NCI-H1417 treated with DMSO at 0.1 percent for 48 hours (cell line): ENCODE results near the gene RAC3.

ENCODE experiments used
- DNase-seq: peaks from one replicate; lab custom pipeline; 2025; lab: John Stamatoyannopoulos, UW

Gene RAC3

GRCh38 chr17:82076018-82076784 is 44.7 kb downstream of the RAC3 start:
- DNase-seq, result no peak

- DNase-seq, result no peak
Measured at GRCh38 chr17:82076785-82077591, 45.5 kb downstream of the RAC3 start.

- DNase-seq, result no peak
Measured at GRCh38 chr17:82077617-82078358, 46.3 kb downstream of the RAC3 start.

GRCh38 chr17:82078433-82078832 is 47.0 kb downstream of the RAC3 start:
- DNase-seq, result no peak

GRCh38 chr17:82079001-82079677 is 47.7 kb downstream of the RAC3 start:
- no peak for DNase-seq

- no peak for DNase-seq
Measured at GRCh38 chr17:82080048-82080788, 48.7 kb downstream of the RAC3 start.

- DNase-seq, result no peak
Measured at GRCh38 chr17:82080789-82081464, 49.4 kb downstream of the RAC3 start.

- no peak for DNase-seq
Measured at GRCh38 chr17:82081546-82081945, 50.1 kb downstream of the RAC3 start.

GRCh38 chr17:82081966-82082365 is 50.5 kb downstream of the RAC3 start:
- DNase-seq, result no peak

- DNase-seq, result no peak
Measured at GRCh38 chr17:82082456-82082855, 51.0 kb downstream of the RAC3 start.

- DNase-seq, result no peak
Measured at GRCh38 chr17:82083009-82083408, 51.5 kb downstream of the RAC3 start.
